Fibroblast of the aortic adventitia (primary cell): ENCODE data around the gene SERPINA3. TPM values are rescaled to one million over a fixed set of nuclear protein-coding genes. Genes with fewer than 3 reads are reported as not detected.

Experiments
- DNase-seq: peaks from one replicate; pipeline ENCODE4 v3.0.0-alpha.2; 2010; ENCODE audit warnings: low read depth
- H3K4me3 ChIP-seq: 2 replicates; pipeline ENCODE4 v1.5.1; 2011; ENCODE audit warnings: low read depth, mild to moderate bottlenecking, control low read depth, low read length, moderate library complexity
- total RNA-seq: library from RNA; depleted of rRNA; stranded (reverse); fragments of >200 nt; gene quantifications from 2 replicates; pipeline ENCODE4 v1.2.3, GENCODE V29; 2012; ENCODE audit warnings: low replicate concordance
- TF ChIP-seq, protein P1 (sequence below): IDR thresholded peaks from 2 replicates; pipeline ENCODE4 v1.5.1; 2011; ENCODE audit warnings: mild to moderate bottlenecking, low read length, control low read depth, inconsistent platforms; ENCODE audit not compliant: insufficient read depth

The SERPINA3 gene
- total RNA-seq, 1 donor: 13.6 TPM

GRCh38 chr14:94638339-94638738 is 26.1 kb downstream of the SERPINA3 start:
- TF ChIP-seq, protein P1, sequence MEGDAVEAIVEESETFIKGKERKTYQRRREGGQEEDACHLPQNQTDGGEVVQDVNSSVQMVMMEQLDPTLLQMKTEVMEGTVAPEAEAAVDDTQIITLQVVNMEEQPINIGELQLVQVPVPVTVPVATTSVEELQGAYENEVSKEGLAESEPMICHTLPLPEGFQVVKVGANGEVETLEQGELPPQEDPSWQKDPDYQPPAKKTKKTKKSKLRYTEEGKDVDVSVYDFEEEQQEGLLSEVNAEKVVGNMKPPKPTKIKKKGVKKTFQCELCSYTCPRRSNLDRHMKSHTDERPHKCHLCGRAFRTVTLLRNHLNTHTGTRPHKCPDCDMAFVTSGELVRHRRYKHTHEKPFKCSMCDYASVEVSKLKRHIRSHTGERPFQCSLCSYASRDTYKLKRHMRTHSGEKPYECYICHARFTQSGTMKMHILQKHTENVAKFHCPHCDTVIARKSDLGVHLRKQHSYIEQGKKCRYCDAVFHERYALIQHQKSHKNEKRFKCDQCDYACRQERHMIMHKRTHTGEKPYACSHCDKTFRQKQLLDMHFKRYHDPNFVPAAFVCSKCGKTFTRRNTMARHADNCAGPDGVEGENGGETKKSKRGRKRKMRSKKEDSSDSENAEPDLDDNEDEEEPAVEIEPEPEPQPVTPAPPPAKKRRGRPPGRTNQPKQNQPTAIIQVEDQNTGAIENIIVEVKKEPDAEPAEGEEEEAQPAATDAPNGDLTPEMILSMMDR: no peak
- no peak for DNase-seq
- H3K4me3 ChIP-seq: no peak overlapping the region

GRCh38 chr14:94638961-94639817 is 27.0 kb downstream of the SERPINA3 start:
- TF ChIP-seq, protein P1: no peak
- DNase-seq: no peak
- no peak overlapping the region for H3K4me3 ChIP-seq

DNA sequence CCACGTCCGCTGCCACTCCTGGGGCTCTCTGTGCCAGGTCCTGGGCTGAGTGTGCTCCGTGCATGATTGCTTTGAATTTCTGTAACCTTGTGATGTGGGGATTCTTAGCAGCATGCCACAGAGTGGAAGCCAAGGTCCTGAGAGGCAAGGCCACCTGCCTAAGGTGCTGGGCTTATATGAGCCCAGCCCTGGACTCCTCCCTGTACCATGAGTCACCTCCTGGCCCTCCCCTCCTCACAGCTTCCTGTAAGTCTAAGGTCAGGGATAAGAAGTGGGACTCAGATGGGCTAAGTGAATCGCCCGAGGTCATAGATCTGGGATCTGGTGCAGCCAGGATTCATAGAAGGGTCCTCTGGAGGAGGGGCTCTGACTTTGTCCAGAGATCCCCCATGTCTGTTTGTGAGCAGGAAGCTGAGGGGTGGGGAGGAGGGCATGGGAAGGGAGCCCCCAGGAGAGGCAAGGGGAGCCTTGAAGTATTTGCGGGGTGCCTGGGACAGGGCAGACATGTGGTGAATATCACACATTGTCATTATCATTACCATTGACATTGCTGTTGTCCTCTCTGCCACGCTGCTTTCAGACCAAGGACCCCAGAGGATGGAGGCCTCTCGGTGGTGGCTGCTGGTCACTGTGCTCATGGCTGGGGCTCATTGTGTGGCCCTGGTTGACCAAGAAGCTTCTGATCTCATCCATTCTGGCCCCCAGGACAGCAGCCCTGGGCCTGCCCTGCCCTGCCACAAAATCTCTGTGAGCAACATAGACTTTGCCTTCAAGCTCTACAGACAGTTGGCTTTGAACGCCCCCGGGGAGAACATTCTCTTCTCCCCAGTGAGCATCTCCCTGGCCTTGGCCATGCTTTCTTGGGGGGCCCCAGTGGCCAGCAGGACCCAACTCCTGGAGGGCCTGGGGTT is 28.8 kb downstream of the SERPINA3 start:
- DNase-seq: no peak
- H3K4me3 ChIP-seq: no peak overlapping the region
- TF ChIP-seq, protein P1: no peak

DNA sequence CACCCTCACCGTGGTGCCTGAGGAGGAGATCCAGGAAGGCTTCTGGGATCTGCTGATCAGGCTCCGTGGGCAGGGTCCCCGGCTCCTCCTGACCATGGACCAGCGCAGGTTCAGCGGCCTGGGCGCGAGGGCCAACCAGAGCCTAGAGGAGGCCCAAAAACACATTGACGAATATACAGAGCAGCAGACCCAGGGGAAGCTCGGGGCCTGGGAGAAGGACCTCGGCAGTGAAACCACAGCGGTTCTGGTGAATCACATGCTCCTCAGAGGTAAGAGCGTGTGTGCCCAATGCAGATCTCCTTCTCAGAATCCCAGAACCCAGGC is 29.4 kb downstream of the SERPINA3 start:
- no peak for DNase-seq
- no peak overlapping the region for H3K4me3 ChIP-seq

GRCh38 chr14:94643316-94644101 is 31.3 kb downstream of the SERPINA3 start:
- TF ChIP-seq, protein P1: no peak
- no peak overlapping the region for H3K4me3 ChIP-seq
- DNase-seq: no peak

More for the DNA sequence above, 29.4 kb downstream of the SERPINA3 start:
- TF ChIP-seq, protein P1: no peak

DNA sequence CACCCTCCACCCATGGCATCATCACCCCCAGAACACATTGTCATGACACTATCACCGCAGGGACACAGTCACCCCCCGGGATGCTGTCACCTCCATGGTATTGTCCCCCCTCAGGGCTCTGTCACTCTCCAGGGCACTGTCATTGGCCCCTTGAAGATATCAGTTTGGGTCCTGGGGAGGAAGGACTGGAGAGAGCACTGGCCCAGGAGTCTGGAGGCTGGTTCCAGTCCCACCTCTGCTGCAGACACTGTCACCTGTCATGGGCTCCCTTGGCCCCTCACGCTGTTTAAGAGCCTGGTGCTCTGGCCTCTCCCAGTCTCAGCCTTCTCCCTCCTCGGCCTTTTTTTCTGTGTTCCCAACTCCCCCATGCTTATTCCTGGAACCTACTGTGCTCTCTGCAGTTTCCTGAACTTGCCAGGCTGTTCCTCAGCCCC is 31.9 kb downstream of the SERPINA3 start:
- H3K4me3 ChIP-seq: no peak overlapping the region
- TF ChIP-seq, protein P1: no peak
- no peak for DNase-seq
